Subcutaneous preadipocyte (primary cell): Measurements from ENCODE around the gene OR4S2. TPM values are rescaled to one million over a fixed set of nuclear protein-coding genes. Genes with fewer than 3 reads are reported as not detected.

Experiments
- total RNA-seq: library from RNA; depleted of rRNA; stranded (reverse); fragments of >200 nt; gene quantifications from 2 replicates; pipeline ENCODE4 v1.2.3, GENCODE V29; 2012

OR4S2 gene
- not detected in 2 replicates for total RNA-seq

GRCh38 chr11:55648027-55648426 is at the start of gene OR4S2:
OR4S2 (plus strand) TSS chr11:55648327; CDS start chr11:55650904, 2,577 bp downstream.

GRCh38 chr11:55607545-55607944 is 40.6 kb upstream of the OR4S2 start, which contains the start of gene OR4C11:
OR4C11 (minus strand) TSS chr11:55607645; CDS start chr11:55604373, 3,272 bp downstream.

GRCh38 chr11:55634813-55635212 is 13.3 kb upstream of the OR4S2 start, which contains the start of gene OR4P4:
OR4P4 (plus strand) TSS chr11:55635113.

GRCh38 chr11:55661901-55662300 is 13.8 kb downstream of the OR4S2 start, which contains the start of gene OR4C6:
OR4C6 (plus strand) TSS chr11:55662201; CDS start chr11:55665167, 2,966 bp downstream.

Other genes starting within 250 kb of the OR4S2 start
- not detected in 2 replicates for gene OR4C15, start 93.9 kb upstream of the OR4S2 start, total RNA-seq
- gene OR4C16, start 76.2 kb upstream of the OR4S2 start, total RNA-seq = not detected in 2 replicates
- not detected in 2 replicates for gene OR4C11, start 40.7 kb upstream of the OR4S2 start, total RNA-seq
- gene OR4P4, start 13.2 kb upstream of the OR4S2 start, total RNA-seq = not detected in 2 replicates
- not detected in 2 replicates for gene OR4C6, start 13.9 kb downstream of the OR4S2 start, total RNA-seq
- gene OR5D13, start 125.1 kb downstream of the OR4S2 start, total RNA-seq = not detected in 2 replicates
- not detected in 2 replicates for gene OR5D14, start 147.2 kb downstream of the OR4S2 start, total RNA-seq
- not detected in 2 replicates for gene OR5L1, start 163.0 kb downstream of the OR4S2 start, total RNA-seq
- gene OR5D18, start 171.3 kb downstream of the OR4S2 start, total RNA-seq = not detected in 2 replicates
- not detected in 2 replicates for gene OR5L2, start 178.9 kb downstream of the OR4S2 start, total RNA-seq
- gene OR5D16, start 190.4 kb downstream of the OR4S2 start, total RNA-seq = not detected in 2 replicates
- gene TRIM51, start 235.0 kb downstream of the OR4S2 start, total RNA-seq = not detected in 2 replicates